Measurements from ENCODE around the gene ENO2.

ENO2 gene

DNA sequence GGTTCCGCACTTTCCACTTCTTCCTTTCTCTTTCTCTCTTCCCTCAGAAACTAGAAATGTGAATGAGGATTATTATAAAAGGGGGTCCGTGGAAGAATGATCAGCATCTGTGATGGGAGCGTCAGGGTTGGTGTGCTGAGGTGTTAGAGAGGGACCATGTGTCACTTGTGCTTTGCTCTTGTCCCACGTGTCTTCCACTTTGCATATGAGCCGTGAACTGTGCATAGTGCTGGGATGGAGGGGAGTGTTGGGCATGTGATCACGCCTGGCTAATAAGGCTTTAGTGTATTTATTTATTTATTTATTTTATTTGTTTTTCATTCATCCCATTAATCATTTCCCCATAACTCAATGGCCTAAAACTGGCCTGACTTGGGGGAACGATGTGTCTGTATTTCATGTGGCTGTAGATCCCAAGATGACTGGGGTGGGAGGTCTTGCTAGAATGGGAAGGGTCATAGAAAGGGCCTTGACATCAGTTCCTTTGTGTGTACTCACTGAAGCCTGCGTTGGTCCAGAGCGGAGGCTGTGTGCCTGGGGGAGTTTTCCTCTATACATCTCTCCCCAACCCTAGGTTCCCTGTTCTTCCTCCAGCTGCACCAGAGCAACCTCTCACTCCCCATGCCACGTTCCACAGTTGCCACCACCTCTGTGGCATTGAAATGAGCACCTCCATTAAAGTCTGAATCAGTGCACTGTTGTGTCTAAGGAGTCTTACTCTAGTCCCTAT lies 8.8 kb downstream of the ENO2 start:
- Histone ChIP-seq H3K27ac (replicated peaks; ENCODE audit: low read length) (peak overlapping the region; percentile 12), H3K4me1 (ENCODE audit: control insufficient read depth in 2 of 2, insufficient read depth in 1 of 2, low read depth in 1 of 2, low read length in 2 of 2) (peaks cover 18 to 38% of the 10 kb centered on the region in 2 donors), H3K79me1 (ENCODE audit: low read depth, low read length) (no peaks in the 10 kb centered on the region), H3K9me3 (replicated peaks in 1 of 2; ENCODE audit: control insufficient read depth in 2 of 2, insufficient read depth in 1 of 2, low read depth in 1 of 2, low read length in 2 of 2) (no peaks in the 10 kb centered on the region), H4K8ac (ENCODE audit: low read depth, low read length) (no peak overlapping the region), H2BK5ac (ENCODE audit: low read length) (no peak overlapping the region), H2BK15ac (ENCODE audit: low read length) (no peak overlapping the region), H3K4ac (ENCODE audit: low read length) (no peak overlapping the region), H2BK120ac (ENCODE audit: low read depth, low read length) (no peak overlapping the region), H3K27me3 (ENCODE audit: control insufficient read depth in 3 of 3, insufficient read depth in 3 of 3, low read depth in 1 of 3, low read length in 3 of 3) (no peaks in the 10 kb centered on the region), H3K36me3 (replicated peaks in 1 of 2; ENCODE audit: control insufficient read depth in 2 of 2, insufficient read depth in 2 of 2, low read length in 2 of 2) (peaks cover 25 to 34% of the 10 kb centered on the region in 2 donors), H3K4me3 (ENCODE audit: low read length in 2 of 2) (no peak overlapping the region), H2AK5ac (ENCODE audit: low read depth, low read length) (no peak overlapping the region), H4K91ac (ENCODE audit: low read depth, low read length, poor library complexity) (no peak overlapping the region), H3K18ac (ENCODE audit: low read length) (no peak overlapping the region), H3K9ac (ENCODE audit: low read depth, low read length, poor library complexity) (no peak overlapping the region), H3K4me2 (ENCODE audit: insufficient read depth, low read length, poor library complexity, severe bottlenecking) (no peak overlapping the region), H3K23ac (ENCODE audit: low read depth, low read length, poor library complexity) (no peak overlapping the region), H2BK12ac (ENCODE audit: low read length) (no peak overlapping the region), H2AFZ (ENCODE audit: low read length) (no peak overlapping the region), H3K14ac (ENCODE audit: low read length) (no peak overlapping the region)
- WGBS, 2 donors (ENCODE audit: extremely low coverage in 2 of 2, insufficient read length in 2 of 2, insufficient replicate concordance in 1 of 2) = no CpG with 5 or more reads among the region's 10 CpGs
- DNase-seq (ENCODE audit: low spot score) = no peak

- H3K4me3 ChIP-seq (ENCODE audit: low read length in 2 of 2) = no peak overlapping the region
- H4K8ac ChIP-seq (ENCODE audit: low read depth, low read length) = no peak overlapping the region
- no peak overlapping the region for H3K23ac ChIP-seq (ENCODE audit: low read depth, low read length, poor library complexity)
- DNase-seq (ENCODE audit: low spot score) = no peak
- H3K9me3 ChIP-seq (replicated peaks in 1 of 2; ENCODE audit: control insufficient read depth in 2 of 2, insufficient read depth in 1 of 2, low read depth in 1 of 2, low read length in 2 of 2) = no peaks in the 10 kb centered on the region
- peaks cover 18 to 38% of the 10 kb centered on the region in 2 donors for H3K4me1 ChIP-seq (ENCODE audit: control insufficient read depth in 2 of 2, insufficient read depth in 1 of 2, low read depth in 1 of 2, low read length in 2 of 2)
- no peak overlapping the region for H4K91ac ChIP-seq (ENCODE audit: low read depth, low read length, poor library complexity)
- H3K9ac ChIP-seq (ENCODE audit: low read depth, low read length, poor library complexity) = no peak overlapping the region
- no peak overlapping the region for H3K27ac ChIP-seq (replicated peaks; ENCODE audit: low read length)
- H3K27me3 ChIP-seq (ENCODE audit: control insufficient read depth in 3 of 3, insufficient read depth in 3 of 3, low read depth in 1 of 3, low read length in 3 of 3) = no peaks in the 10 kb centered on the region
- no peaks in the 10 kb centered on the region for H3K79me1 ChIP-seq (ENCODE audit: low read depth, low read length)
- no peak overlapping the region for H3K4me2 ChIP-seq (ENCODE audit: insufficient read depth, low read length, poor library complexity, severe bottlenecking)
- WGBS, 2 donors (ENCODE audit: extremely low coverage in 2 of 2, insufficient read length in 2 of 2, insufficient replicate concordance in 1 of 2) = no CpG with 5 or more reads among the region's 6 CpGs
- no peak overlapping the region for H2AK5ac ChIP-seq (ENCODE audit: low read depth, low read length)
- peaks cover 25 to 34% of the 10 kb centered on the region in 2 donors for H3K36me3 ChIP-seq (replicated peaks in 1 of 2; ENCODE audit: control insufficient read depth in 2 of 2, insufficient read depth in 2 of 2, low read length in 2 of 2)
- no peak overlapping the region for H2BK12ac ChIP-seq (ENCODE audit: low read length)
- H3K4ac ChIP-seq (ENCODE audit: low read length) = no peak overlapping the region
- H2AFZ ChIP-seq (ENCODE audit: low read length) = no peak overlapping the region
- no peak overlapping the region for H2BK120ac ChIP-seq (ENCODE audit: low read depth, low read length)
- H2BK5ac ChIP-seq (ENCODE audit: low read length) = no peak overlapping the region
- H3K18ac ChIP-seq (ENCODE audit: low read length) = no peak overlapping the region
- no peak overlapping the region for H3K14ac ChIP-seq (ENCODE audit: low read length)
- no peak overlapping the region for H2BK15ac ChIP-seq (ENCODE audit: low read length)
These were observed 9.5 kb downstream of the ENO2 start for GRCh38 chr12:6923851-6924250.

DNA sequence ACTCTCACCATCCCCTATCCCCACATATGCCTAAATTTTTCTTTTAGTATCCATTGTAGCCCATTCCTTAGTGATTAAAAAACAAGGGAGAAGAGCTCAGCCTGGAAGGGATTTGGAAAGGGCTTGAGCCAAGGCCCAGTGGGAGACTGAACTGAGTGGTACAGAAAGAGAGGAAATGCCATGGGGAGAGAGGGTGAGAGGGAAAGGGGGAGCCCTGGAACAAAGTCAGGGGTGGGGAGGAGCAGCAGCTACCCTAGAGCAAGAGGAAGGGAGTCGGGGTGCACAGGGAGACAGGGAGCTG lies 10.8 kb downstream of the ENO2 start:
- Histone ChIP-seq H3K36me3 (replicated peaks in 1 of 2; ENCODE audit: control insufficient read depth in 2 of 2, insufficient read depth in 2 of 2, low read length in 2 of 2) (peaks cover 14 to 35% of the 10 kb centered on the region in 2 donors), H3K18ac (ENCODE audit: low read length) (peak overlapping the region; percentile 71), H3K27me3 (ENCODE audit: control insufficient read depth in 3 of 3, insufficient read depth in 3 of 3, low read depth in 1 of 3, low read length in 3 of 3) (no peaks in the 10 kb centered on the region), H2BK12ac (ENCODE audit: low read length) (no peak overlapping the region), H3K9ac (ENCODE audit: low read depth, low read length, poor library complexity) (no peak overlapping the region), H3K4me3 (ENCODE audit: low read length in 2 of 2) (peak overlapping the region; percentile 20 to 50), H2BK15ac (ENCODE audit: low read length) (no peak overlapping the region), H3K14ac (ENCODE audit: low read length) (no peak overlapping the region), H2BK120ac (ENCODE audit: low read depth, low read length) (peak overlapping the region; percentile 5), H4K91ac (ENCODE audit: low read depth, low read length, poor library complexity) (no peak overlapping the region), H3K4me2 (ENCODE audit: insufficient read depth, low read length, poor library complexity, severe bottlenecking) (peak overlapping the region; percentile 29), H2AFZ (ENCODE audit: low read length) (no peak overlapping the region), H4K8ac (ENCODE audit: low read depth, low read length) (no peak overlapping the region), H3K23ac (ENCODE audit: low read depth, low read length, poor library complexity) (no peak overlapping the region), H2AK5ac (ENCODE audit: low read depth, low read length) (peak overlapping the region; percentile 28), H3K79me1 (ENCODE audit: low read depth, low read length) (no peaks in the 10 kb centered on the region), H2BK5ac (ENCODE audit: low read length) (peak overlapping the region; percentile 43), H3K9me3 (replicated peaks in 1 of 2; ENCODE audit: control insufficient read depth in 2 of 2, insufficient read depth in 1 of 2, low read depth in 1 of 2, low read length in 2 of 2) (no peaks in the 10 kb centered on the region), H3K27ac (replicated peaks; ENCODE audit: low read length) (peak overlapping the region; percentile 96), H3K4me1 (ENCODE audit: control insufficient read depth in 2 of 2, insufficient read depth in 1 of 2, low read depth in 1 of 2, low read length in 2 of 2) (peaks cover 23 to 48% of the 10 kb centered on the region in 2 donors), H3K4ac (ENCODE audit: low read length) (no peak overlapping the region)
- DNase-seq (ENCODE audit: low spot score) = no peak
- no CpG with 5 or more reads among the region's 1 CpG for WGBS, 2 donors (ENCODE audit: extremely low coverage in 2 of 2, insufficient read length in 2 of 2, insufficient replicate concordance in 1 of 2)

DNA sequence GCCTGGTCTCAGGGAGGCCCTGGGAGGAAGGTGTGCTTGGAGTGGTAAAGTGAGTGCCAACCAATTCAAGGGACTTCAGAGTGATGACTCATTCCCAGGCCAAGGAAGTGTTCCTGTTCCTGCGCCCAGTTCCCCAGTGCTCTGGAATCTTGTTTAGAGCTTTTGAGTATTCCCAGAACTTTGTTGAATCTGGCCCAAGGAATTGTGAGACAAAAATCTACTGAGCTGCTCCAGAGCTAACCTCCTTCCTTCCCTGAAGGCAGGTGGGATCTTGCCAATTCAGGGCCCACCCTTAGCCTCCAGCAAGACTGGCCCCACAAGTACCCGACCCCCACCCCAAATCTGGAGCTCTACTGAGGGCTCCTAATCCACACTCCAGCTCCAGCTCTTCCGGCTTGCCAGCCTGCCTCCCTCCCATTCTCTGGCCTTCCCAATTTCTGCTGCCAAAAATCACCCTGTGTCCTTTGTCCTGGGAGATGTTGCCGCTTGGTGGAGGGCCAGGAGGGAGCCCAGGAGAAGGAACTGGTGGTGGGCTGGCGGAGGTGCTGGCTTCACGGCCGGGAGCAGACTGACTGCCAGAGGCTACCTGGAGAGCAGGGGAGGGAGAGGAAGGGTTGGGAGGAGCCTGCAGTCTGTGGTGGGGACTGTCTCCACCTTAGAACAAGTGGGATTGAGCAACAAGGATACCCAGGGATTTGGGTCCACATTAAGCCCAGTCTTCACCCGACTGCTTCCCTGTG lies 11.3 kb downstream of the ENO2 start:
- H4K91ac ChIP-seq (ENCODE audit: low read depth, low read length, poor library complexity) = no peak overlapping the region
- no peaks in the 10 kb centered on the region for H3K9me3 ChIP-seq (replicated peaks in 1 of 2; ENCODE audit: control insufficient read depth in 2 of 2, insufficient read depth in 1 of 2, low read depth in 1 of 2, low read length in 2 of 2)
- H2BK12ac ChIP-seq (ENCODE audit: low read length) = no peak overlapping the region
- H3K9ac ChIP-seq (ENCODE audit: low read depth, low read length, poor library complexity) = no peak overlapping the region
- H3K27ac ChIP-seq (replicated peaks; ENCODE audit: low read length) = peak overlapping the region; percentile 96
- no CpG with 5 or more reads among the region's 8 CpGs for WGBS, 2 donors (ENCODE audit: extremely low coverage in 2 of 2, insufficient read length in 2 of 2, insufficient replicate concordance in 1 of 2)
- peak overlapping the region; percentile 28 for H2AK5ac ChIP-seq (ENCODE audit: low read depth, low read length)
- no peak overlapping the region for H4K8ac ChIP-seq (ENCODE audit: low read depth, low read length)
- H3K4me1 ChIP-seq (ENCODE audit: control insufficient read depth in 2 of 2, insufficient read depth in 1 of 2, low read depth in 1 of 2, low read length in 2 of 2) = peaks cover 23 to 48% of the 10 kb centered on the region in 2 donors
- no peak overlapping the region for H3K14ac ChIP-seq (ENCODE audit: low read length)
- peak; percentile 70 for DNase-seq (ENCODE audit: low spot score)
- H3K18ac ChIP-seq (ENCODE audit: low read length) = peak overlapping the region; percentile 71
- H3K4me3 ChIP-seq (ENCODE audit: low read length in 2 of 2) = peak overlapping the region; percentile 50 to 78
- H3K36me3 ChIP-seq (replicated peaks in 1 of 2; ENCODE audit: control insufficient read depth in 2 of 2, insufficient read depth in 2 of 2, low read length in 2 of 2) = peaks cover 14 to 37% of the 10 kb centered on the region in 2 donors
- no peak overlapping the region for H2BK15ac ChIP-seq (ENCODE audit: low read length)
- H3K23ac ChIP-seq (ENCODE audit: low read depth, low read length, poor library complexity) = no peak overlapping the region
- no peaks in the 10 kb centered on the region for H3K79me1 ChIP-seq (ENCODE audit: low read depth, low read length)
- H3K27me3 ChIP-seq (ENCODE audit: control insufficient read depth in 3 of 3, insufficient read depth in 3 of 3, low read depth in 1 of 3, low read length in 3 of 3) = no peaks in the 10 kb centered on the region
- H2AFZ ChIP-seq (ENCODE audit: low read length) = peak overlapping the region; percentile 72
- H3K4me2 ChIP-seq (ENCODE audit: insufficient read depth, low read length, poor library complexity, severe bottlenecking) = peak overlapping the region; percentile 38
- peak overlapping the region; percentile 5 for H2BK120ac ChIP-seq (ENCODE audit: low read depth, low read length)
- no peak overlapping the region for H3K4ac ChIP-seq (ENCODE audit: low read length)
- peak overlapping the region; percentile 43 for H2BK5ac ChIP-seq (ENCODE audit: low read length)
